NCI-H1436 treated with DMSO at 0.1 percent for 48 hours (cell line): Measurements from ENCODE around the gene RBM10.

Experiments
- DNase-seq: peaks from one replicate; lab custom pipeline; 2025; lab: John Stamatoyannopoulos, UW

Gene RBM10

DNA sequence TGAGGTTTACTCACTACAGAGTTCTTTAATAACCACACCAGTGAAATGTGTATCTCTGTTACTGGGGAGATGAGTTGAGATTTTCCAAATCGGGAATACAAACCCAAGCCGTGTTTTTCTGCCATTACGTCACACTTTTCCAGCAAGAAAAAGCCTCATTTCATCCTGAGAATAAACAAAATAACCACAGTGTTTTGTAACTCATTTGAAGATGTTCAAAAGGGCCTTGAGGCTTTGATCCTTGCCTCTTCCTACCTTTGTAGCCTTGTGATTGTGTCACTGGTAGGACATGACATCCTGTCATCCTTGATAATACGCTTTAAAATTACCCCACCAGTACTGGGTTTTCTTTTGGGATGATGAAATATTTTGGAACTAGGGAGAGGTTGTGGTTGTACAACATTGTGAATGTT lies 90.7 kb downstream of the RBM10 start:
- no peak for DNase-seq
